Amygdala (tissue), 56 donors: ENCODE data around the gene CST9L.

ENCODE experiments used
- DNase-seq, 56 donors: peaks; one replicate each; lab custom pipeline; 2025; lab: John Stamatoyannopoulos, UW

Gene CST9L

GRCh38 chr20:23547613-23548012 lies 20.7 kb downstream of the CST9L start:
- DNase-seq, result no peak

- no peak for DNase-seq
These were observed 21.7 kb downstream of the CST9L start for GRCh38 chr20:23546435-23547144.

- no peak for DNase-seq
These were observed 24.2 kb downstream of the CST9L start for GRCh38 chr20:23544133-23544532.

GRCh38 chr20:23542801-23543200 lies 25.5 kb downstream of the CST9L start:
- DNase-seq, result no peak

- no peak for DNase-seq
These were observed 26.5 kb downstream of the CST9L start for GRCh38 chr20:23541776-23542175.

GRCh38 chr20:23541330-23541729 lies 27.0 kb downstream of the CST9L start:
- DNase-seq, result no peak

- DNase-seq, result no peak
These were observed 27.7 kb downstream of the CST9L start for GRCh38 chr20:23540624-23541023.

- no peak for DNase-seq
These were observed 31.3 kb downstream of the CST9L start for GRCh38 chr20:23537030-23537429.

GRCh38 chr20:23536328-23536974 lies 31.8 kb downstream of the CST9L start:
- DNase-seq, result no peak

- DNase-seq, result peak in 1 of 56 donors; percentile 10
These were observed 33.3 kb downstream of the CST9L start for GRCh38 chr20:23534801-23535593.

- DNase-seq, result no peak
These were observed 35.1 kb downstream of the CST9L start for GRCh38 chr20:23533161-23533560.

GRCh38 chr20:23532533-23532932 lies 35.8 kb downstream of the CST9L start:
- no peak for DNase-seq

GRCh38 chr20:23530937-23531567 lies 37.2 kb downstream of the CST9L start:
- no peak for DNase-seq

GRCh38 chr20:23528867-23529431 lies 39.3 kb downstream of the CST9L start:
- DNase-seq, result no peak

GRCh38 chr20:23526850-23527249 lies 41.4 kb downstream of the CST9L start:
- DNase-seq, result no peak

GRCh38 chr20:23524146-23524545 lies 44.1 kb downstream of the CST9L start:
- DNase-seq, result no peak

GRCh38 chr20:23520185-23520584 lies 48.1 kb downstream of the CST9L start:
- DNase-seq, result no peak

GRCh38 chr20:23519556-23519955 lies 48.7 kb downstream of the CST9L start:
- DNase-seq, result no peak

- DNase-seq, result no peak
These were observed 50.6 kb downstream of the CST9L start for GRCh38 chr20:23517719-23518118.

- no peak for DNase-seq
These were observed 52.9 kb downstream of the CST9L start for GRCh38 chr20:23515250-23515939.
